Skeletal muscle tissue (tissue), 4 donors: ENCODE measurements around the gene SPI1. TPM values are rescaled to one million over a fixed set of nuclear protein-coding genes. Genes with fewer than 3 reads are reported as not detected.

Source experiments
- H3K27ac ChIP-seq: one replicate; pipeline ENCODE4 v1.7.0; 2013; ENCODE audit warnings: mild to moderate bottlenecking, low read depth, low read length, inconsistent platforms
- H3K27me3 ChIP-seq, 3 donors: one replicate each; pipeline ENCODE4 v1.7.0; 2013; ENCODE audit warnings: low read length in 3 of 3; ENCODE audit not compliant: control insufficient read depth in 3 of 3, insufficient read depth in 3 of 3
- H3K36me3 ChIP-seq, 3 donors: one replicate each; pipeline ENCODE4 v1.7.0; 2013; ENCODE audit warnings: low read length in 3 of 3; ENCODE audit not compliant: control insufficient read depth in 3 of 3, insufficient read depth in 3 of 3
- H3K4me1 ChIP-seq, 3 donors: one replicate each; pipeline ENCODE4 v1.7.0; 2013; ENCODE audit warnings: low read length in 3 of 3, mild to moderate bottlenecking in 3 of 3; ENCODE audit not compliant: control insufficient read depth in 3 of 3, insufficient read depth in 3 of 3
- H3K4me3 ChIP-seq, 3 donors: one replicate each; pipeline ENCODE4 v1.7.0; 2013; ENCODE audit warnings: low read length in 3 of 3
- H3K9ac ChIP-seq, 3 donors: one replicate each; pipeline ENCODE4 v1.7.0; 2013; ENCODE audit warnings: low read length in 3 of 3, mild to moderate bottlenecking in 3 of 3, moderate library complexity in 2 of 3, low read depth in 1 of 3
- H3K9me3 ChIP-seq, 3 donors: one replicate each; pipeline ENCODE4 v1.7.0; 2013; ENCODE audit warnings: low read length in 3 of 3; ENCODE audit not compliant: control insufficient read depth in 3 of 3
- total RNA-seq: library from RNA; depleted of rRNA; stranded (reverse); fragments of >200 nt; gene quantifications from one replicate; pipeline ENCODE4 v1.2.3, GENCODE V29; 2014
- donor health status: Osteomylitis.

SPI1 gene
- total RNA-seq, 1 donor from 2014 or later, result 2.6 TPM

DNA sequence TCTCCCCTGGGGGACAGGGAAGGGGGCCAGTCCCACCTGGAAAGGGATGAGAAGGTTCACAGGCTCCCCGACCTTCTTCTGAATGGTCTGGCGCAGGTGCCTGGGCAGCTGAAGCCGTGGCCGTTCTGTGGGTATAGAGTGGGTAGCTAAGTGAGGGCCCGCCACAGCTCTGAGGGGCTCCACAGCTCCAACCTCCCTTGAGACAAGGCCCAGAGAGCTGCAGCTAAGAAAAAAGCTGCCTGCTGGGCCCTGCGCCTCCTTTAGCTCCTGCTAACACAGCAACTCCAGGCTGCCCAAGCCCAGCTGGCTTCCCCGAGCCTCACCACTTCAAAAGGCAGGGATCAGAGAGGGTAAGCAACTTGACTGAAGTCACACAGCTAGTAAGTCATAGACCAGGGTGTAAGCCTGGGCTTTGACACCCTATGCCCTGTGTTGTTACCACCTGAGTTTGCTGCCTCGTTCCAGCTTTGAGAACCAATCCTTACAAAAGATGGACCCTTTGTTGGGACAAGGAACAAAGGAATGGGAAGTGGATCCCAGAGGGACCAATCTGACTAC, 44.4 kb downstream of the SPI1 start:
- no peaks in the 10 kb centered on the region for H3K9me3 ChIP-seq
- H3K9ac ChIP-seq, result no peak overlapping the region
- H3K36me3 ChIP-seq, result peaks cover 3 to 8% (median 3%) of the 10 kb centered on the region in 3 donors
- no peak overlapping the region for H3K27ac ChIP-seq
- no peaks in the 10 kb centered on the region for H3K27me3 ChIP-seq
- H3K4me3 ChIP-seq, result no peak overlapping the region
- peaks cover 30 to 36% (median 35%) of the 10 kb centered on the region in 3 donors for H3K4me1 ChIP-seq

DNA sequence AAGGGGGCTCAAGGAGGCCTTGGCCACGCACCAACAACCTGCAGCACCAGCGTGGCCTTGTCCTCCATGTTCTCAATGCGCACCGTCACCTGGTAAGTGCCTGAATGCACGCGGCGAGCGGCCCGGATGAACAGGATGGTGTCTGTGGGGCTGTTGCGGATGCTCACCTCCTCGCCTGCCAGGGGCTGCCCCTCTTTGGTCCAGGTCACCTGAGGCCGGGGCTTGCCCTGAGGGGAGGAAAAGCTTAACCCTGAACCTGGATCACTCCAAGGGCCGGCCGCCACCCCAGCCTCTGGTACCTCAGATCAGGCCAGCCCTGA, 44.9 kb downstream of the SPI1 start:
- peaks cover 34 to 41% (median 40%) of the 10 kb centered on the region in 3 donors for H3K4me1 ChIP-seq
- no peaks in the 10 kb centered on the region for H3K9me3 ChIP-seq
- H3K36me3 ChIP-seq, result peaks cover 7 to 13% (median 7%) of the 10 kb centered on the region in 3 donors
- H3K9ac ChIP-seq, result no peak overlapping the region
- no peak overlapping the region for H3K4me3 ChIP-seq
- no peak overlapping the region for H3K27ac ChIP-seq
- no peaks in the 10 kb centered on the region for H3K27me3 ChIP-seq

DNA sequence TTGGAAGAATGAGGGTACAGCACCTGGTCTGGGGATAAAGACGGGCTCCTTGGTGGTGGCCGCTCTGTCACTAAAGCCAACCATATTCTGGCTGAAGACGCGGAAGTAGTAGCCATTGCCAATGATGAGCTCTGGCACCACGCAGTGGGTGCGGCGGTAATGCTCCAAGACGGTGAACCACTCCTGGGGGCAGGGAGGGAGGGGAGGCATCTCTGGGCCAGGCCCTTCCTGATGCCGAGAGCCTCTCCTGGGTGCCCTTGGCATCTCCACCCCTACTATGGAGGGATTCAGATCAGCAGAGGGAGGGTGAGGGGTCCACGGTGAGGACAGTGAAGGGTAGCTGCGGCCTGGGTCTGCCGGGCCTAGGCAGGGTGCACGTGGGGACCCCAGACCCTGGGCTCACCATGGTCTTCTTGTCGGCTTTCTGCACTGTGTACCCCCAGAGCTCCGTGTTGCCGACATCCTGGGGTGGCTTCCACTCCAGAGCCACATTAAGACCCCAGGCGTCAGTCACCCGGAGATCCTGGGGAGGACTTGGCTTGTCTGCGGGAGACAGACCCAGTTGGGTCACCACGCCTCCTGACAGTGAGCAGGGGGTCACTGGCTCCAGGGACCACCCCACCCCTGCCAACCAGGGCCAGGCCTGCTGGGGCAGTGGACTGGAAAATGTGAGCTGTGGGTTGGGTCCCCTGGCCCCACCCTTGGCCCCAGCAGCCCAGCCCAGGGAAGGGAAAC, 45.4 kb downstream of the SPI1 start:
- Histone ChIP-seq H3K36me3 (peaks cover 13 to 18% (median 13%) of the 10 kb centered on the region in 3 donors), H3K9ac (no peak overlapping the region), H3K4me3 (no peak overlapping the region), H3K27me3 (no peaks in the 10 kb centered on the region), H3K4me1 (peaks cover 34 to 44% (median 40%) of the 10 kb centered on the region in 3 donors), H3K27ac (no peak overlapping the region), H3K9me3 (no peaks in the 10 kb centered on the region)

DNA sequence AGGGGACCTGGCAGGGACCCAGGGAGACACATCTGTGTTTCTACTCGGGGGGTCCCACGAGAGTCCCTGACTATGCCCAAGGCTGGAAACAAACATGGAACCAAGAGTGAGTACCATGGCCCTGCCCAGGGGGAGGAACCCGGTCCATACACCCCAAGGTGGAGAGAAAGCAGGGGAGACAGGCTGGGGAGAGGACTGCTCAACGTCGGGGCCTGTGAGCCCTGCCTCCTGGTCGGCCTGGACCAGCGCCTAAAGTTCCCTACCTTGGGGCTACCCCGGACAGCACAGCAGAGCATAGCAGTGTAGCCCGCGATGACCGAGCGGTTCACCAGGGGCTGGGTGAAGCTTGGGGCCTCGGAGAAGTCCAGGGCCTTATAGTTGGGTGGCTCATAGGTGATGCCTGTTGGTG, 46.0 kb downstream of the SPI1 start:
- Histone ChIP-seq H3K27ac (no peak overlapping the region), H3K27me3 (no peaks in the 10 kb centered on the region), H3K9me3 (no peaks in the 10 kb centered on the region), H3K36me3 (peaks cover 19 to 24% (median 19%) of the 10 kb centered on the region in 3 donors), H3K4me3 (no peak overlapping the region), H3K4me1 (peaks cover 34 to 44% (median 40%) of the 10 kb centered on the region in 3 donors), H3K9ac (peak overlapping the region in 1 of 3 donors; percentile 45)

DNA sequence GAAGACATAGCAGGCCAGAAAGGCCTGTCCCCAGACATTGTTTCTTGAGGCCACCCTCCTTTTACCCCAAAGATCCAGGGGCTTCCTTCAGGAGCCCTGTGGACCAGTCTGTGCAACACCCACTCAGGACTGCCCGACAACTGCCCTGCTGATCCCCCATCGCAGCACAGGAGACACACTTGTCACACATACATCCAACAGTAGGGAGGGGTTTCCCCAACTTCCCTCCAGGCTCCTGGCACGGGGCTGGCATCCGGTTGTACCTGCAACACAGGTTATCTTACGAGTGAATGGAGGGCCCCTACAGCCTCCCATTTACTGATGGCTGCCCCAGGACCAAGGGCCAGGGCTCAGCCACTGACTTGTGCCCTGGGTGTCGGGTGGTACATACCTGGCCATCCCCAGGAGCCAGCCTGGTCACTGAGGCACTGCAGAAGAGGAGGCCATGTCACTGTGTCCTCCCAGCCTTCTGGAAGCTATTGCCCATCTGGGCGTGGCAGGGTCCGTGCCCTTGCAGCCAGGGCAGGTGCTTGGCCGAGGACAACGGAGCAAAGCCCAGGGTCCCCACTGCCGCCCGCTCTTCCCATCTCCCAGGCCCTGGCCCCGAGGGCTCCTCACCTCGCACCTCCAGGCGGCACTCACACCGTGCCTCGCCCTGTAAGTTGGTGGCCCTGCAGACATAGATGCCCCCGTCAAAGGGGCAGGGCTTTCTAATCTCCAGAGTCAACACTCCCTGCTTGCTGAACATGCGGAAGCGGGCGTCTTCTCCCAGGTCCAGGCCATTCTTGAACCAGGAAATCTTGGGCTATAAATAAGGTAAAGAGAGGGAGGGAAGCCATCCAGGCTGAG, 46.7 kb downstream of the SPI1 start:
- H3K36me3 ChIP-seq, result peaks cover 23 to 30% (median 25%) of the 10 kb centered on the region in 3 donors
- no peaks in the 10 kb centered on the region for H3K27me3 ChIP-seq
- no peak overlapping the region for H3K27ac ChIP-seq
- H3K4me3 ChIP-seq, result no peak overlapping the region
- no peaks in the 10 kb centered on the region for H3K9me3 ChIP-seq
- peaks cover 34 to 44% (median 40%) of the 10 kb centered on the region in 3 donors for H3K4me1 ChIP-seq
- peak overlapping the region in 1 of 3 donors; percentile 45 for H3K9ac ChIP-seq

DNA sequence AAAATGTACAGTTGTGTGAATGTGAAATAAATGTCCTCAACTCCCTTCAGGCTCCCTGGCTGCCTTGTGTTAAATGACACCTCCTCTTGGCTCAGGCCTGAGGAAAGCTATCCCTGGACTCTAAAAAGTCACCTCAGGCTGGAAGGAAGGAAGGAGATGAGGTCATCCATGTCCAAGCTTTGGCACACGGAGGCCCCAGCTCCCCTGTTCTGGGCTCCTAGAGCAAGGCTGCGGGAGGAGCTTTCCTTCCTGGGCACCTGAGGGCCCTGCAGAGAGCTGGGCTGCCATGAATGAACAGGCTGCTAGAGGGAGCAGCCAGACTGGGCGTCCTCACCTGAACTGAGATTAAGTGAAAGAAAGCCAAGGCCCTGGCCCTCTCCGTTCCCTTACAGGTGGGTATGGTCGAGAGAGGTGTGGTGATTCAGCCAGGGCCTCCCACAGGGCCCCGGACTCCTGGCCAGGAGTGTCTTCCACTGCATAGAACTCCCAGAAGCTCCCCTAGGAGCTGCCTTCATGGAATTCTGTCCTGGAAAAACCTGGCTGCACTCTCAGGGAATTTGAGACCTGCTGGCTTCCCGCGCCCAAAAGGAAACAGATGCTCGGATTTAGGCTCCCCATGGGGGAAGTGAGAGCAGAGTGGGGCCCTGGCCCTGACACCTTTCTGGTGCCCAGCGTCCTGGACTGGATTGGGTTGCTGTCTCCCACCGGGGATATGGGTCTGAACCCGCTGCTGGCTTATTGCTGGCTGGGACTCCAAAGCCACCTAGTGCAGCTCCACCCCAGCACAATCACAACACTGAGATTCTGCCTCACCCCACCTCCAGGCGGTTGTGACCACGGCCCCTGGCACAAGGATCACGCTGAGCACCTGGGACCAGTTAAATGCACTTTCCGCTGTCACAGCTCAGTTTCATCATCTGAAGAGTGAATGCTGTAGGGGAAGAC, 48.1 kb downstream of the SPI1 start:
- Histone ChIP-seq H3K27ac (peak overlapping the region; percentile 68), H3K27me3 (no peaks in the 10 kb centered on the region), H3K36me3 (peaks cover 23 to 43% (median 40%) of the 10 kb centered on the region in 3 donors), H3K9me3 (no peaks in the 10 kb centered on the region), H3K4me3 (peak overlapping the region in 1 of 3 donors; percentile 29), H3K9ac (peak overlapping the region in 2 of 3 donors; percentile 30 to 69), H3K4me1 (peaks cover 39 to 46% (median 43%) of the 10 kb centered on the region in 3 donors)

DNA sequence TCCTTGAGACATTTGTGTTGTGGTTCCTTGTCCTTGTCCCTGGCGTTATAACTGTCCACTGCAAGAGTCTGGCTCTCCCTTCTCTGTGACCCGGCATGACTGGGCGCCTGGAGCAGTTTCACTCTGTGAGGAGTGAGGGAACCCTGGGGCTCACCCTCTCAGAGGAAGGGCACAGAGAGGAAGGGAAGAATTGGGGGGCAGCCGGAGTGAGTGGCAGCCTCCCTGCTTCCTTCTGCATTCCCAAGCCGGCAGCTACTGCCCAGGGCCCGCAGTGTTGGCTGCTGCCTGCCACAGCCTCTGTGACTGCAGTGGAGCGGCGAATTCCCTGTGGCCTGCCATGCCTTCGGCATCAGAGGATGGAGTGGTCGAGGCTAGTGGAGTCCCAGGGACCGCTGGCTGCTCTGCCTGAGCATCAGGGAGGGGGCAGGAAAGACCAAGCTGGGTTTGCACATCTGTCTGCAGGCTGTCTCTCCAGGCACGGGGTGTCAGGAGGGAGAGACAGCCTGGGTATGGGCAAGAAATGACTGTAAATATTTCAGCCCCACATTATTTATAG, 48.8 kb downstream of the SPI1 start:
- peak overlapping the region in 2 of 3 donors; percentile 30 to 69 for H3K9ac ChIP-seq
- peaks cover 39 to 46% (median 43%) of the 10 kb centered on the region in 3 donors for H3K4me1 ChIP-seq
- H3K9me3 ChIP-seq, result no peaks in the 10 kb centered on the region
- H3K27ac ChIP-seq, result peak overlapping the region; percentile 51
- no peaks in the 10 kb centered on the region for H3K27me3 ChIP-seq
- peak overlapping the region in 1 of 3 donors; percentile 36 for H3K4me3 ChIP-seq
- peaks cover 23 to 47% (median 43%) of the 10 kb centered on the region in 3 donors for H3K36me3 ChIP-seq

DNA sequence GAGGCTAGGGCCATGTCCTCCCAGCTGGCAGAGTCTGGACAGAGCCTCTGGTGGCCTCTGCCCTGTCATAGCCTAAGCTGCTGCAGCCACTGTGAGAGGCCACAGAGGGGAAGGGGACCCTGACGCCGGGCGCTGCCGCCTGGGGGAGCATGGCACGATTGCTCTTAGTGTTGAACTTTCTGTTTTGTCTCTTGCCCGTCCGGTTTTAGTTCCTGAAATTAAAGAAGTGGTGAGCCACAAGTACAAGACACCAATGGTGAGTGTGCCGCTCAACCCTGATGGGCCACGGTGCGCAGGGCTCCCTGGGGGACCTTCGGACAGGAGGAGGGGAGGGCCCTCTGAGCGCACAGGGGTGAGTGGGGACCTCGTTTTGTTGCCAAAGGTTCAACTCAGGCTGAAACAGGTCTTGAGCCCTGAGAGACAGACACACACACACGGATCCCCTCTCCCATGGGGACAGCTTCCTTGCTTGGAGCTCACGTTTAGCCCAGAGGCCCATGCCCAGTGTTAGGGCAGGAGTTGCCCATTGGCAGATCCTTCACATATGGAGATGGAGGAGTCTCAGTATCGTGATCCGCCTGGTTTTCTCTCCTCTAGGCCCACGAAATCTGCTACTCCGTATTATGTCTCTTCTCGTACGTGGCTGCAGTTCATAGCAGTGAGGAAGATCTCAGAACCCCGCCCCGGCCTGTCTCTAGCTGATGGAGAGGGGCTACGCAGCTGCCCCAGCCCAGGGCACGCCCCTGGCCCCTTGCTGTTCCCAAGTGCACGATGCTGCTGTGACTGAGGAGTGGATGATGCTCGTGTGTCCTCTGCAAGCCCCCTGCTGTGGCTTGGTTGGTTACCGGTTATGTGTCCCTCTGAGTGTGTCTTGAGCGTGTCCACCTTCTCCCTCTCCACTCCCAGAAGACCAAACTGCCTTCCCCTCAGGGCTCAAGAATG, 49.6 kb downstream of the SPI1 start:
- H3K9me3 ChIP-seq, result no peaks in the 10 kb centered on the region
- H3K9ac ChIP-seq, result peak overlapping the region in 2 of 3 donors; percentile 20 to 69
- H3K27ac ChIP-seq, result peak overlapping the region; percentile 51
- no peaks in the 10 kb centered on the region for H3K27me3 ChIP-seq
- H3K4me1 ChIP-seq, result peaks cover 39 to 46% (median 43%) of the 10 kb centered on the region in 3 donors
- H3K36me3 ChIP-seq, result peaks cover 23 to 47% (median 43%) of the 10 kb centered on the region in 3 donors
- peak overlapping the region in 1 of 3 donors; percentile 36 for H3K4me3 ChIP-seq
